ENCODE results near the gene DSE.

The DSE gene

DNA sequence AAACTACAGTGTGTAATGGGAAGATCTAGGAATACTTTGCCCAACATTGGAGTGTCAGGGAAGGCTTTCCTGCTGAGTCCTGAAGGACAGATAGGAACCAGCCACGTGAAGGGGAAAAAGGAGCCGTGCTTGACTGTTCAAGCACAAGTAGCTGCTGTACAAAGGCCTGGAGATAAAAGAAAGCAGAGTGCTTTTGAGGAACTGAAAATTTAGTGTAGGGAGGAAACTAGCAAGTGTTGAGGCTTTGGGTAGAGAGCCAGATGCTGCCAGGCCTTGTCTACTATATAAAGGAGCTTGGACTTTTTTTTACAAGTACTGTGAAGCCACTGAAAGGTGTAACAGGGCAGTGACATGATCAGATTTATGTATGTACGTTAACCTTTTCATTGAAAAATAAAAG, 39.0 kb downstream of the DSE start:
- TF ChIP-seq FOXP2 (optimal IDR thresholded peaks at IDR 0.05; ENCODE audit: borderline replicate concordance, extremely low read depth, extremely low read length, insufficient read depth), result no peak
- no peak for TF ChIP-seq POLR2AphosphoS5 (IDR thresholded peaks at IDR 0.05; ENCODE audit: low read depth, low read length)
- TF ChIP-seq SIN3A (IDR thresholded peaks at IDR 0.05; ENCODE audit: borderline replicate concordance, insufficient read depth, low read length), result no peak
- no peak for TF ChIP-seq REST (IDR thresholded peaks at IDR 0.05; ENCODE audit: insufficient read depth in 1 of 2, low read depth in 2 of 2, low read length in 2 of 2)
- no peak for TF ChIP-seq TAF1 (IDR thresholded peaks at IDR 0.05; ENCODE audit: borderline replicate concordance, insufficient read depth, low read length)

DNA sequence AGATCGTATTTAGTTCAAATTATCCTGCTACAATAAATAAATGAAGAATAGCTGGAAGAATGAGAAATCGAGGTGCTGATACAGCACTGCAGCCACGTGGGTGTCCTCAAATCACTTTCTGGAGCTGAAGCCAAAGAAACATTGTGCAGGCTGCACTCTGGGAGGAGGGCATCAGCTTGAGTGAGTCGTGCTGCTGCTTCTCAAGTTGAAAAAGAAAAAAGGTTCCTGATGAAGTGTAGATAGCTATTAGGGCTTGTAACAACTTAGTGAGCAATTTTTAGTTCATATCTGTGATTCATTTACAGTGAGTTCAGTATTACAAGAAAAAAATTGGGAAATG, 40.5 kb downstream of the DSE start:
- TF ChIP-seq TAF1 (IDR thresholded peaks at IDR 0.05; ENCODE audit: borderline replicate concordance, insufficient read depth, low read length) (no peak), SIN3A (IDR thresholded peaks at IDR 0.05; ENCODE audit: borderline replicate concordance, insufficient read depth, low read length) (no peak), FOXP2 (optimal IDR thresholded peaks at IDR 0.05; ENCODE audit: borderline replicate concordance, extremely low read depth, extremely low read length, insufficient read depth) (no peak)

DNA sequence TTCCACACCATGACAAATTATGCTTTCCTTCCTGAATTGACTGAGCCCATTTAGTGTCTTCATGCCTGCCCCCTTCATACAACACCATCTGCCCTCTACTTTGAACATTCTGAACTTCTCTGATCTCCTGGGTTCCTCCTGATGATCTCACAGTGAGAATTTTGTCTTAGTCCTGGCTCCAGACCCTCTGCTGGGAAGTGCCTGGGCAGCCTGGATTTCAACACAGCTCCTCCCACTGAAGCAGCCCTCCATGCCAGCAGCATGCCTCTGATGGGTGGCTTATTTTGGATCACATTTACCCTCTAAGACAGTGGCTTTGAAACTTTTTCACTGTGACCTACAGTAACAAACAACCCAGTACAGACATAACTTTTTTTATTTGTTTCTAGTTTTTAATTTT, 41.5 kb downstream of the DSE start:
- TF ChIP-seq REST (IDR thresholded peaks at IDR 0.05; ENCODE audit: insufficient read depth in 1 of 2, low read depth in 2 of 2, low read length in 2 of 2) (no peak), POLR2AphosphoS5 (IDR thresholded peaks at IDR 0.05; ENCODE audit: low read depth, low read length) (no peak), TAF1 (IDR thresholded peaks at IDR 0.05; ENCODE audit: borderline replicate concordance, insufficient read depth, low read length) (no peak), FOXP2 (optimal IDR thresholded peaks at IDR 0.05; ENCODE audit: borderline replicate concordance, extremely low read depth, extremely low read length, insufficient read depth) (no peak), SIN3A (IDR thresholded peaks at IDR 0.05; ENCODE audit: borderline replicate concordance, insufficient read depth, low read length) (no peak)

DNA sequence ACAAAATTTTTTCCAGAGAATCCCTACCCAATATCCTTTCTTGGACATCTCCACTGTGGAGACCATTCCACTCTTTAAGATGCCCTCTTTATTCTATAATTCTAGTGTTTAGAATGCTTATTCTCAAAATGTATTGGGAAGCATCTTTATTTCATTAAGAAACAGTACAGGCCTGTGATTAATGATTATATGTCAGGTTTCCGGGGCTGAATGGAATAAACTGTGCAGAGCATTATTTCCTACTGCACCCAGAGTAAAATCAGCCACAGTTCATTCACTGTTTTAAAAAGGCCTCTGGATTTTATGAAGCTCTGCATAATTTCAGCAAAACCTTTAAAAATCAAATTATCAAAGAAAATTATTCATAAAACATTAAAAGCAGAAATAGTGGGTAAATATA, 42.6 kb downstream of the DSE start:
- TF ChIP-seq TAF1 (IDR thresholded peaks at IDR 0.05; ENCODE audit: borderline replicate concordance, insufficient read depth, low read length), result no peak
- no peak for TF ChIP-seq FOXP2 (optimal IDR thresholded peaks at IDR 0.05; ENCODE audit: borderline replicate concordance, extremely low read depth, extremely low read length, insufficient read depth)
- TF ChIP-seq REST (IDR thresholded peaks at IDR 0.05; ENCODE audit: insufficient read depth in 1 of 2, low read depth in 2 of 2, low read length in 2 of 2), result no peak
- no peak for TF ChIP-seq SIN3A (IDR thresholded peaks at IDR 0.05; ENCODE audit: borderline replicate concordance, insufficient read depth, low read length)
- no peak for TF ChIP-seq POLR2AphosphoS5 (IDR thresholded peaks at IDR 0.05; ENCODE audit: low read depth, low read length)

GRCh38 chr6:116417661-116418060, 46.9 kb downstream of the DSE start:
- TF ChIP-seq SIN3A (IDR thresholded peaks at IDR 0.05; ENCODE audit: borderline replicate concordance, insufficient read depth, low read length), result no peak
- no peak for TF ChIP-seq POLR2AphosphoS5 (IDR thresholded peaks at IDR 0.05; ENCODE audit: low read depth, low read length)
- TF ChIP-seq TAF1 (IDR thresholded peaks at IDR 0.05; ENCODE audit: borderline replicate concordance, insufficient read depth, low read length), result no peak
- TF ChIP-seq FOXP2 (optimal IDR thresholded peaks at IDR 0.05; ENCODE audit: borderline replicate concordance, extremely low read depth, extremely low read length, insufficient read depth), result no peak
- TF ChIP-seq REST (IDR thresholded peaks at IDR 0.05; ENCODE audit: insufficient read depth in 1 of 2, low read depth in 2 of 2, low read length in 2 of 2), result no peak
